HepG2 (cell line): ENCODE measurements around the gene CARD19. TPM values are rescaled to one million over a fixed set of nuclear protein-coding genes. Genes with fewer than 3 reads are reported as not detected.
A peak's percentile ranks its signal among the peaks of the same experiment; 100 is the strongest.

ENCODE experiments used
- BRD4 ChIP-seq: sonication (generic); formaldehyde crosslinking; IDR thresholded peaks from 2 replicates; pipeline ENCODE4 v1.4.0; 2020; ENCODE audit warnings: missing genetic modification reagents
- CEBPG ChIP-seq: IDR thresholded peaks from 2 replicates; pipeline ENCODE4 v1.6.1; 2016
- EED ChIP-seq: sonication (generic); formaldehyde crosslinking; IDR thresholded peaks from 2 replicates; pipeline ENCODE4 v1.5.0; 2020; ENCODE audit warnings: mild to moderate bottlenecking, missing genetic modification reagents
- ESRRA ChIP-seq: sonication (generic); formaldehyde crosslinking; IDR thresholded peaks from 2 replicates; pipeline ENCODE4 v1.5.1; 2020; ENCODE audit warnings: mild to moderate bottlenecking, low read depth, missing genetic modification reagents
- ETV6 ChIP-seq: sonication (generic); formaldehyde crosslinking; conservative IDR thresholded peaks from 2 replicates; pipeline ENCODE4 v1.4.0; 2020; ENCODE audit warnings: missing genetic modification reagents
- FOXK1 ChIP-seq: sonication (generic); formaldehyde crosslinking; IDR thresholded peaks from 2 replicates; pipeline ENCODE4 v1.4.0; 2020; ENCODE audit warnings: low read depth, missing genetic modification reagents, borderline replicate concordance
- HOXA3 ChIP-seq: sonication (generic); formaldehyde crosslinking; IDR thresholded peaks from 2 replicates; pipeline ENCODE4 v1.5.0; 2020; ENCODE audit warnings: missing genetic modification reagents
- HOXA5 ChIP-seq: sonication (generic); formaldehyde crosslinking; IDR thresholded peaks from 2 replicates; pipeline ENCODE4 v1.4.0; 2020; ENCODE audit warnings: missing genetic modification reagents
- MXI1 ChIP-seq: IDR thresholded peaks from 3 replicates; pipeline ENCODE4 v1.6.1; 2012; ENCODE audit warnings: low read depth, low read length, inconsistent platforms, borderline replicate concordance
- SAP130 ChIP-seq: IDR thresholded peaks from 2 replicates; pipeline ENCODE4 v1.6.1; 2016; ENCODE audit warnings: low read depth
- SNRNP70 ChIP-seq: fragments of 200-400 bp; formaldehyde crosslinking; IDR thresholded peaks from 2 replicates; pipeline ENCODE4 v1.6.1; 2017; ENCODE audit warnings: mild to moderate bottlenecking, low read depth, low read length, moderate library complexity
- ZKSCAN1 ChIP-seq: fragments of 150-350 bp; IDR thresholded peaks from 2 replicates; pipeline ENCODE4 v1.6.1; 2014; ENCODE audit warnings: low read length
- ZNF354B ChIP-seq: sonication (generic); formaldehyde crosslinking; IDR thresholded peaks from 2 replicates; pipeline ENCODE4 v1.8.0; 2022; ENCODE audit warnings: mild to moderate bottlenecking, missing genetic modification reagents
- ZNF430 ChIP-seq: sonication (generic); formaldehyde crosslinking; IDR thresholded peaks from 2 replicates; pipeline ENCODE4 v1.9.0; 2021; ENCODE audit warnings: mild to moderate bottlenecking, missing genetic modification reagents
- ZNF546 ChIP-seq: sonication (generic); formaldehyde crosslinking; conservative IDR thresholded peaks from 2 replicates; pipeline ENCODE4 v1.8.1; 2023; ENCODE audit warnings: mild to moderate bottlenecking, missing genetic modification reagents
- ZNF564 ChIP-seq: sonication (generic); formaldehyde crosslinking; IDR thresholded peaks from 2 replicates; pipeline ENCODE4 v1.8.1; 2023; ENCODE audit warnings: mild to moderate bottlenecking, missing genetic modification reagents
- ZNF605 ChIP-seq: sonication (generic); formaldehyde crosslinking; IDR thresholded peaks from 2 replicates; pipeline ENCODE4 v1.8.0; 2022; ENCODE audit warnings: mild to moderate bottlenecking, missing genetic modification reagents
- ZNF790 ChIP-seq: sonication (generic); formaldehyde crosslinking; IDR thresholded peaks from 2 replicates; pipeline ENCODE4 v1.8.0; 2022; ENCODE audit warnings: missing genetic modification reagents, mild to moderate bottlenecking, borderline replicate concordance
- ZNF839 ChIP-seq: sonication (generic); formaldehyde crosslinking; IDR thresholded peaks from 2 replicates; pipeline ENCODE4 v1.4.0; 2020; ENCODE audit warnings: missing genetic modification reagents, mild to moderate bottlenecking, borderline replicate concordance
- polyA plus RNA-seq, 8 experiments: library from polyadenylated mRNA; depleted of rRNA in 3 of 8; stranded (reverse) in 7 of 8; unstranded in 1 of 8; fragments of >200 nt; fragmentation: Illumina TruSeq in 4 of 8; extraction: Trizol in 4 of 8; gene quantifications; 2 replicates each; pipeline versions ENCODE4 v1.2.1 to v1.2.3, GENCODE V29; 2011 to 2016; ENCODE audit warnings: low read depth in 4 of 8, missing spikeins in 1 of 8, mixed read lengths in 1 of 8; ENCODE audit not compliant: insufficient read depth in 1 of 8
- total RNA-seq, 5 experiments: library from RNA; depleted of rRNA; stranded (reverse); fragments of >200 nt; fragmentation: Illumina TruSeq; extraction: Trizol; gene quantifications; 2 replicates each; pipeline ENCODE4 v1.2.3, GENCODE V29; 2016; ENCODE audit warnings: low read depth in 1 of 5
- TF ChIP-seq, protein P1 (sequence below): sonication (generic); formaldehyde crosslinking; IDR thresholded peaks from 2 replicates; pipeline ENCODE4 v1.4.0; 2020; ENCODE audit warnings: missing genetic modification reagents, low read depth, mild to moderate bottlenecking, borderline replicate concordance
- TF ChIP-seq, protein P2 (sequence below): sonication (generic); IDR thresholded peaks from 2 replicates; pipeline ENCODE4 v1.6.1; 2016; ENCODE audit warnings: low read depth, borderline replicate concordance
- TF ChIP-seq, protein P3 (sequence below): sonication (generic); formaldehyde crosslinking; conservative IDR thresholded peaks from 2 replicates; pipeline ENCODE4 v1.4.0; 2020; ENCODE audit warnings: mild to moderate bottlenecking, missing genetic modification reagents, moderate library complexity
- TF ChIP-seq, protein P4 (sequence below): sonication (generic); formaldehyde crosslinking; IDR thresholded peaks from 2 replicates; pipeline ENCODE4 v1.4.0; 2020; ENCODE audit warnings: missing genetic modification reagents

Gene CARD19
- total and polyA plus RNA-seq, 2 of the 13 experiments (the other 11 are each of a cell fraction or from before 2014, with no cell fraction given) = 18.4 to 47.2 TPM

DNA sequence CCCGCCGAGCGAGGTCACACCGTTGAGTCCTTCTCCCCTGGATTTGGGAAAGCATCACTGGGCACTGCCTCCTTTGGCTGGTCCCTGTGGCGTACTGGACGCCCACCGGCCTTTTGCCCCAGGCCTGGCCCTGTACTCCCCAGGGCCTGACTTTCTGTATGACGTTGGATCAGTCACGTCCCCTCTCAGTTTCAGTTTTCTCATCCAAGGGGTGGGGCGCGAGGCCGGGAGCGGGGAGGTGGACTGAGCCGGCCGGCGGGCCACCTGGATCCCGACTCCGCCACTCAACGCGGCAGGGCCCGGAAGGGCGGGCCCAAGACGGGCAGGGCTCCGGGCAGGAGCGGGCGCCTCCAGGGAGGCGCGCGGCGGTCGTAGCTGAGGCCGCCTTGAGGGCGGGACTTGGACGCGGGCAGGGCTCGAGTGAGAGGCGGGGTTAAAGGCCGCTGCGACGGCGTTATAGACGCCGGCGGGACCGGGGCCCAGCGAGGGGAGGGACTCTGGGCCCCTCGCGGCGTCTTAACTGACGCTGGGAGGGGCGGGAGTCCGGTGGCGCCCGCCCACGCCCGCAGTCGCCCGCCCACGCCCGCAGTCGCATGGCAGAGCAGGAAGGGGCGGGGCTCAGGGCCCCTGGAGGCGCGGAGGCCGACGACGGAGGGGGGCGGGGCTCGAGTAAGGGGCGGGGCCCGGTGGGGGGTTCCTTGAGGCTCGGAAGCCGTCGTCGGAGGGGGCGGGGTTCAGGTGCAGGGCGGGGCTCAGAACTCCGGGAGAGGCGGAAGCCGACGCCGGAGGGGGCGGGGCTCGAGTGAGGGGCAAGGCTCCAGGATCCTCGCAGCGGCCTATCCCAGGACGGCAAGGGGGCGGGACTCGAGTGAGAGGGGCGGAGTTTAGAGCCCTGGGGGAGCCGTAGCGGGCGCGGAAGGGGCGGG is 549 bp upstream of the CARD19 start (continued):
- TF ChIP-seq ZNF430 (CRISPR knock-in tag) = peak; percentile 55; the same call in 1 of the 2 replicates
- no peak for TF ChIP-seq BRD4
- no peak for TF ChIP-seq ETV6 (CRISPR knock-in tag)
- no peak for TF ChIP-seq ZNF839 (CRISPR knock-in tag)
- TF ChIP-seq, protein P1, sequence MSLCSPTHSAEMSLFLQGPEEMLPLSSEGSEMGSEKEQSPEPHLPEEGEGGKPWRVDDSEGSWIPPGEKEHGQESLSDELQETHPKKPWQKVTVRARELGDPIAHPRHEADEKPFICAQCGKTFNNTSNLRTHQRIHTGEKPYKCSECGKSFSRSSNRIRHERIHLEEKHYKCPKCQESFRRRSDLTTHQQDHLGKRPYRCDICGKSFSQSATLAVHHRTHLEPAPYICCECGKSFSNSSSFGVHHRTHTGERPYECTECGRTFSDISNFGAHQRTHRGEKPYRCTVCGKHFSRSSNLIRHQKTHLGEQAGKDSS (CRISPR knock-in tag) = no peak
- TF ChIP-seq HOXA5 (CRISPR knock-in tag) = peak; percentile 49
- TF ChIP-seq SAP130 = peak; percentile 71
- TF ChIP-seq EED (CRISPR knock-in tag) = no peak
- TF ChIP-seq MXI1 = peak; percentile 32; the same call in 1 of the 3 replicates
- no peak for TF ChIP-seq ZNF564
- TF ChIP-seq ZNF790 (CRISPR knock-in tag) = no peak
- TF ChIP-seq ZNF354B = no peak
- 0 out of 2 replicates have a peak, but pooled peaks have one; percentile 77 for TF ChIP-seq ZNF546 (CRISPR knock-in tag)
- TF ChIP-seq FOXK1 (CRISPR knock-in tag) = no peak
- TF ChIP-seq, protein P2, sequence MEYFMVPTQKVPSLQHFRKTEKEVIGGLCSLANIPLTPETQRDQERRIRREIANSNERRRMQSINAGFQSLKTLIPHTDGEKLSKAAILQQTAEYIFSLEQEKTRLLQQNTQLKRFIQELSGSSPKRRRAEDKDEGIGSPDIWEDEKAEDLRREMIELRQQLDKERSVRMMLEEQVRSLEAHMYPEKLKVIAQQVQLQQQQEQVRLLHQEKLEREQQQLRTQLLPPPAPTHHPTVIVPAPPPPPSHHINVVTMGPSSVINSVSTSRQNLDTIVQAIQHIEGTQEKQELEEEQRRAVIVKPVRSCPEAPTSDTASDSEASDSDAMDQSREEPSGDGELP = 0 out of 2 replicates have a peak, but pooled peaks have one; percentile 9
- TF ChIP-seq, protein P3, sequence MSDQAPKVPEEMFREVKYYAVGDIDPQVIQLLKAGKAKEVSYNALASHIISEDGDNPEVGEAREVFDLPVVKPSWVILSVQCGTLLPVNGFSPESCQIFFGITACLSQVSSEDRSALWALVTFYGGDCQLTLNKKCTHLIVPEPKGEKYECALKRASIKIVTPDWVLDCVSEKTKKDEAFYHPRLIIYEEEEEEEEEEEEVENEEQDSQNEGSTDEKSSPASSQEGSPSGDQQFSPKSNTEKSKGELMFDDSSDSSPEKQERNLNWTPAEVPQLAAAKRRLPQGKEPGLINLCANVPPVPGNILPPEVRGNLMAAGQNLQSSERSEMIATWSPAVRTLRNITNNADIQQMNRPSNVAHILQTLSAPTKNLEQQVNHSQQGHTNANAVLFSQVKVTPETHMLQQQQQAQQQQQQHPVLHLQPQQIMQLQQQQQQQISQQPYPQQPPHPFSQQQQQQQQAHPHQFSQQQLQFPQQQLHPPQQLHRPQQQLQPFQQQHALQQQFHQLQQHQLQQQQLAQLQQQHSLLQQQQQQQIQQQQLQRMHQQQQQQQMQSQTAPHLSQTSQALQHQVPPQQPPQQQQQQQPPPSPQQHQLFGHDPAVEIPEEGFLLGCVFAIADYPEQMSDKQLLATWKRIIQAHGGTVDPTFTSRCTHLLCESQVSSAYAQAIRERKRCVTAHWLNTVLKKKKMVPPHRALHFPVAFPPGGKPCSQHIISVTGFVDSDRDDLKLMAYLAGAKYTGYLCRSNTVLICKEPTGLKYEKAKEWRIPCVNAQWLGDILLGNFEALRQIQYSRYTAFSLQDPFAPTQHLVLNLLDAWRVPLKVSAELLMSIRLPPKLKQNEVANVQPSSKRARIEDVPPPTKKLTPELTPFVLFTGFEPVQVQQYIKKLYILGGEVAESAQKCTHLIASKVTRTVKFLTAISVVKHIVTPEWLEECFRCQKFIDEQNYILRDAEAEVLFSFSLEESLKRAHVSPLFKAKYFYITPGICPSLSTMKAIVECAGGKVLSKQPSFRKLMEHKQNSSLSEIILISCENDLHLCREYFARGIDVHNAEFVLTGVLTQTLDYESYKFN = peak; percentile 78
- no peak for TF ChIP-seq ZKSCAN1
- TF ChIP-seq CEBPG = no peak
- TF ChIP-seq ZNF605 (CRISPR knock-in tag) = peak; percentile 47; the same call in 1 of the 2 replicates
- TF ChIP-seq, protein P4, sequence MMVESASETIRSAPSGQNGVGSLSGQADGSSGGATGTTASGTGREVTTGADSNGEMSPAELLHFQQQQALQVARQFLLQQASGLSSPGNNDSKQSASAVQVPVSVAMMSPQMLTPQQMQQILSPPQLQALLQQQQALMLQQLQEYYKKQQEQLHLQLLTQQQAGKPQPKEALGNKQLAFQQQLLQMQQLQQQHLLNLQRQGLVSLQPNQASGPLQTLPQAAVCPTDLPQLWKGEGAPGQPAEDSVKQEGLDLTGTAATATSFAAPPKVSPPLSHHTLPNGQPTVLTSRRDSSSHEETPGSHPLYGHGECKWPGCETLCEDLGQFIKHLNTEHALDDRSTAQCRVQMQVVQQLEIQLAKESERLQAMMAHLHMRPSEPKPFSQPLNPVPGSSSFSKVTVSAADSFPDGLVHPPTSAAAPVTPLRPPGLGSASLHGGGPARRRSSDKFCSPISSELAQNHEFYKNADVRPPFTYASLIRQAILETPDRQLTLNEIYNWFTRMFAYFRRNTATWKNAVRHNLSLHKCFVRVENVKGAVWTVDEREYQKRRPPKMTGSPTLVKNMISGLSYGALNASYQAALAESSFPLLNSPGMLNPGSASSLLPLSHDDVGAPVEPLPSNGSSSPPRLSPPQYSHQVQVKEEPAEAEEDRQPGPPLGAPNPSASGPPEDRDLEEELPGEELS (CRISPR knock-in tag) = no peak
- peak; percentile 32; the same call in 1 of the 2 replicates for TF ChIP-seq HOXA3
- TF ChIP-seq SNRNP70 = no peak
- TF ChIP-seq ESRRA (CRISPR knock-in tag) = peak; percentile 81; the same call in 1 of the 2 replicates
